ENCODE measurements around the gene SLC22A5.

SLC22A5 gene

DNA sequence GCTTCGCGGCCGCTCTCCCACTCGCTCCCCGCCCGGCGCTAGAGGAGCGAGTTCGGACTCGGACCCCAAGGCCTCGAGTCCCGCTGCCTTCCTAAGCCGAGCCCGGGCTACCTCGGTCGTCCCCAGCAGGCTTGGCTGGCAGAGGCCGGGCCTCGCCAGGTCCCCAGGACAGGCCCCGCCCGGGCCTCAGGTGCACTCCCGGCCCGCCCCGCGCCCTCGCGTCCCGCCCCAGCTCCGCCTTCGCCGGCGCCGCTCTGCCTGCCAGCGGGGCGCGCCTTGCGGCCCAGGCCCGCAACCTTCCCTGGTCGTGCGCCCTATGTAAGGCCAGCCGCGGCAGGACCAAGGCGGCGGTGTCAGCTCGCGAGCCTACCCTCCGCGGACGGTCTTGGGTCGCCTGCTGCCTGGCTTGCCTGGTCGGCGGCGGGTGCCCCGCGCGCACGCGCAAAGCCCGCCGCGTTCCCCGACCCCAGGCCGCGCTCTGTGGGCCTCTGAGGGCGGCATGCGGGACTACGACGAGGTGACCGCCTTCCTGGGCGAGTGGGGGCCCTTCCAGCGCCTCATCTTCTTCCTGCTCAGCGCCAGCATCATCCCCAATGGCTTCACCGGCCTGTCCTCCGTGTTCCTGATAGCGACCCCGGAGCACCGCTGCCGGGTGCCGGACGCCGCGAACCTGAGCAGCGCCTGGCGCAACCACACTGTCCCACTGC, at the start of gene SLC22A5:
Gene SLC22A5 (plus strand): TSS at position 237 of the 707 bp plus-strand sequence. CDS start 263 bp downstream, at position 500.
- TF ChIP-seq, protein P1, sequence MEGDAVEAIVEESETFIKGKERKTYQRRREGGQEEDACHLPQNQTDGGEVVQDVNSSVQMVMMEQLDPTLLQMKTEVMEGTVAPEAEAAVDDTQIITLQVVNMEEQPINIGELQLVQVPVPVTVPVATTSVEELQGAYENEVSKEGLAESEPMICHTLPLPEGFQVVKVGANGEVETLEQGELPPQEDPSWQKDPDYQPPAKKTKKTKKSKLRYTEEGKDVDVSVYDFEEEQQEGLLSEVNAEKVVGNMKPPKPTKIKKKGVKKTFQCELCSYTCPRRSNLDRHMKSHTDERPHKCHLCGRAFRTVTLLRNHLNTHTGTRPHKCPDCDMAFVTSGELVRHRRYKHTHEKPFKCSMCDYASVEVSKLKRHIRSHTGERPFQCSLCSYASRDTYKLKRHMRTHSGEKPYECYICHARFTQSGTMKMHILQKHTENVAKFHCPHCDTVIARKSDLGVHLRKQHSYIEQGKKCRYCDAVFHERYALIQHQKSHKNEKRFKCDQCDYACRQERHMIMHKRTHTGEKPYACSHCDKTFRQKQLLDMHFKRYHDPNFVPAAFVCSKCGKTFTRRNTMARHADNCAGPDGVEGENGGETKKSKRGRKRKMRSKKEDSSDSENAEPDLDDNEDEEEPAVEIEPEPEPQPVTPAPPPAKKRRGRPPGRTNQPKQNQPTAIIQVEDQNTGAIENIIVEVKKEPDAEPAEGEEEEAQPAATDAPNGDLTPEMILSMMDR (conservative IDR thresholded peaks at IDR 0.05) = no peak
- H3K27ac ChIP-seq = peak within 1 kb of the TSS; percentile 87

DNA sequence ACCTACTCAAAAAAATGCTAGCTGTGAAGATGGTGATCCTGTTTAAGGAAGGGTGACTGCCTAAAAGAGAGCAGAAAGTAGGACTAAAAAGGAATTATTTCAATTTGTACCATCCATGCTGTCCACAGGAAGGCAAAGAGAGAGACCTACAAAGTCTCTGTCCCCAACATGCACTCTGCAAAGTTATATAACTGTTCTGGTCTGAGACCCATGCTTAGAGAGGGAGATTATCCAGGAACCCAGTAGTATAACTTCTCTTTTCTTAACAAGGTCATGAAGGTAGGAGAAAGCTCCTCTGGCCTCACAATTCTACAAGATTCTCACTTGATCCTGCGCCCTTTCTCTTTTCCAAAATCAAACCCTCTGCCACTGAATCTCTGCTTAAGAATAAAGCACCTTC, 49.5 kb upstream of the SLC22A5 start:
- no peak overlapping the region for H3K27ac ChIP-seq
- TF ChIP-seq, protein P1 (conservative IDR thresholded peaks at IDR 0.05) = no peak

DNA sequence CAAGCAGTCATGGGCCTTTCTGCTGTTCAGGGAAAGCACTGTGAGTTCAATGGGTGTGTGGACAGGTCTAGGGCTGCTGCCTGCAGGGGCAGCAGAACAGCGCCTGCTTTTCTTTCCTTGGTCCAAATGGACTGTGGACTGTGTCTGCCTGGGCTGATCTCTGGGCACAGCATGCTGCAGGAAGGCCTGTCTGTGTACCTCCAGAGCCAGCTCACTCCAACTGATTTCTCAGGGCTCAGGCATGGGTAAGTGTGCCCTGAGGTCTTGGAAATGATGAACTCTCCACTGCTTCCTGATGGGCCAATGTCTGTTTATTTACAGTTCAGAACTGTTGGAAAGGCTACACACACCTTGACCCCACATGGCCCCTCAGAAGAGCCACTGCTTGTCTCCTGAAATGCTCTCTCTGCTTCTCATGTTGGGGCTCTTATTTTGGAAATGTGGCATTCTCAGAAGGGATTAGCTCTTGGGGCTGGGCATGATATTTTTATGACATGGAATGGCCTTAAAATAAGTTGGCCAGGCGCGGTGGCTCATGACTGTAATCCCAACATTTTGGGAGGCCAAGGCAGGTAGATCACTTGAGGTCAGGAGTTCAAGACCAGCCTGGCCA, 48.3 kb upstream of the SLC22A5 start:
- TF ChIP-seq, protein P1 (conservative IDR thresholded peaks at IDR 0.05) = no peak
- no peak overlapping the region for H3K27ac ChIP-seq

DNA sequence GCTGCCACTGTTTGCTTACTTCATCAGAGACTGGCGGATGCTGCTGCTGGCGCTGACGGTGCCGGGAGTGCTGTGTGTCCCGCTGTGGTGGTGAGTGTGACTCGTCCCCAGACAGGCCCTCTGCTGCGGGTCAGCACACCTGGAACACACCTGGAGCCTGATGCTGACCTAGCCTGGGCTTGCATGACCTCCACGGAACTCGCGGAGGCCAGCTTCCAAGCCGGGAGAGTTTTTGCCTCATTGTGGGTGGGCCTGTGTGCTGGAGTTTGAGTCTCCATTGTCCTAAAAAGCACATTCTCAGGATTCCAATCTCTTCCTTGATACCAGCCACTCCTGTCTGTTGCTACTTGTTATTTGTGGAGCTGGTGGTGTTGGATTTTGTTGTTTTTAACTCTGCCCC, 47.2 kb upstream of the SLC22A5 start:
- no peak overlapping the region for H3K27ac ChIP-seq
- TF ChIP-seq, protein P1 (conservative IDR thresholded peaks at IDR 0.05) = no peak

DNA sequence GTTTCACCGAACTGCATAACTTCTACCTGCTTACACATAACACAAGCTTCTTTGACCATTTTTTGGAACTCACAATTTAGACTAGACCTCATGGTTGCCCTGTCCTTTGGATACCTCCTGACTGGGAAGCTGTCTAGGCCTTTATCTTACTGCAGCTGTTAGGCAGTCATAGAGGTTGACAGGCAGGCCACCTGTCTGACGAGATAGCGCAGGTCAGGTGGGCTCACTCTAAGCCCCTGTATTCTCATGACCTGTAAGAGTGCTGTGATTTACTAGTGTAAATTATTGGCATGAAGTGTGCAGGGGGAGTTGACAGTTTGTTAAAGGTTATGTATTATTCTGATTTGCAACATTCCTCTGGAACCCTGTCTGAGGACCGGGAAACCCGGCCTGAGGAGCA, 46.3 kb upstream of the SLC22A5 start:
- no peak overlapping the region for H3K27ac ChIP-seq
- TF ChIP-seq, protein P1 (conservative IDR thresholded peaks at IDR 0.05) = no peak

DNA sequence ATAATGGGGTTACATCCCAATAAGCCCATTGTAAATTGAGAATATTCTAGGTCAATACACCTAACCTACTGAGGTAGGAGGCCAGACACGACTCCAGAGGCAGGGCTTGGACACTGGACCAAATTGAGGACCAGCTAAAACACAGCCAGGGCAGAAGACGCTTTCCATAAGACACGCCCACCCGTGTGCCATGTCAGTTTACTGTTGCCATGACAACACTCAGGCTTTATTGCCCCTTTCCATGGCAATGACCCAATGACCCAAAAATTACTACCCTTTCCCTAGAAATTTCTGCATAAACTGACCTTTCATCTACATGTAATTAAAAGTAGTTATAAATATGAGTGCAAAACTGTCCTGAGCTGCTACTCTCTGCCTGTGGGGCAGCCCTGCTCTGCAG, 43.8 kb upstream of the SLC22A5 start:
- TF ChIP-seq, protein P1 (conservative IDR thresholded peaks at IDR 0.05) = no peak

DNA sequence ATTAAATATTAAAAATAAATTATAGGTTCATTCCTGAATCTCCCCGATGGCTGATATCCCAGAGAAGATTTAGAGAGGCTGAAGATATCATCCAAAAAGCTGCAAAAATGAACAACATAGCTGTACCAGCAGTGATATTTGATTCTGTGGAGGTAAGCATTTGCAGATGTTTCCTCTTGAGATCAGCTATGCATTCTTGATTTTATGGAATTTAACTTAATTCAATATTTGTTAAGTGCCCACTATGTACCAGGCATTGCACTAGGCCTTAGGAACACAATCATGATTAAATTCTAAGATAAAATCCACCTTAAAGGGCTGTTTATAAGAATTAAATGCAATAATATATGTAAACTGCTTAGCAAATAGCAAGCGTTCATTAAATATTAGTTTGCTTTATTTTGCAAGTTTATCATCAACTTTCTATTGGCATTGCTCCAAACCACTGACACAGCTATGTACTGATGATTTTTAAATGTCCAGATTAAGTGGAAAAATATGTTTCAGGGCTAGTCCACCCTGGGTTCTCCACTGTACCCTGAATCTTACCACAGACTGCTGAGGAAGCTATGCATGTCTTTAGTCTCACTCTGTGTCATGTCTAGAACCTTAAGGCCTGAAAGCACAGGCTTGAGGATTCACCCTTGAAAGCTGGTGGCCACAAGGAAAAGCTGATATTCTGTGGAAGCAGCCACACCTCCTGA, 42.1 kb upstream of the SLC22A5 start:
- TF ChIP-seq, protein P1 (conservative IDR thresholded peaks at IDR 0.05) = no peak
- H3K27ac ChIP-seq = peak overlapping the region; percentile 77

More for the DNA sequence above, 43.8 kb upstream of the SLC22A5 start:
- no peak overlapping the region for H3K27ac ChIP-seq

All from VCaP (cell line).